IPS-20b (cell line): Measurements from ENCODE around the gene ACTN1.
"Not testable (repeated sequence)": the region's sequence is repeated elsewhere in the genome, so short reads cannot be mapped to it uniquely, and the experiment has no call there.

Source experiments
- H3K27ac ChIP-seq: one replicate; pipeline ENCODE4 v1.5.1; 2013; ENCODE audit warnings: low read length
- H3K27me3 ChIP-seq: 2 replicates; pipeline ENCODE4 v1.6.1; 2013; ENCODE audit warnings: mild to moderate bottlenecking, low read length, inconsistent platforms; ENCODE audit not compliant: insufficient read depth
- H3K36me3 ChIP-seq: 2 replicates; pipeline ENCODE4 v1.6.1; 2013; ENCODE audit warnings: low read depth, mild to moderate bottlenecking, inconsistent platforms, low read length, moderate library complexity; ENCODE audit not compliant: insufficient read depth
- H3K4me1 ChIP-seq: 2 replicates; pipeline ENCODE4 v1.6.1; 2013; ENCODE audit warnings: mild to moderate bottlenecking, control low read depth, inconsistent platforms, low read length, moderate library complexity; ENCODE audit not compliant: insufficient read depth
- H3K4me3 ChIP-seq: 2 replicates; pipeline ENCODE4 v1.5.1; 2013; ENCODE audit warnings: mild to moderate bottlenecking, low read length, inconsistent platforms
- H3K9ac ChIP-seq: 2 replicates; pipeline ENCODE4 v1.6.1; 2013; ENCODE audit warnings: low read depth, mild to moderate bottlenecking, inconsistent platforms, low read length, moderate library complexity
- H3K9me3 ChIP-seq: 2 replicates; pipeline ENCODE4 v1.6.1; 2013; ENCODE audit warnings: mild to moderate bottlenecking, low read depth, low read length, inconsistent platforms; ENCODE audit not compliant: insufficient read depth

Gene ACTN1

DNA sequence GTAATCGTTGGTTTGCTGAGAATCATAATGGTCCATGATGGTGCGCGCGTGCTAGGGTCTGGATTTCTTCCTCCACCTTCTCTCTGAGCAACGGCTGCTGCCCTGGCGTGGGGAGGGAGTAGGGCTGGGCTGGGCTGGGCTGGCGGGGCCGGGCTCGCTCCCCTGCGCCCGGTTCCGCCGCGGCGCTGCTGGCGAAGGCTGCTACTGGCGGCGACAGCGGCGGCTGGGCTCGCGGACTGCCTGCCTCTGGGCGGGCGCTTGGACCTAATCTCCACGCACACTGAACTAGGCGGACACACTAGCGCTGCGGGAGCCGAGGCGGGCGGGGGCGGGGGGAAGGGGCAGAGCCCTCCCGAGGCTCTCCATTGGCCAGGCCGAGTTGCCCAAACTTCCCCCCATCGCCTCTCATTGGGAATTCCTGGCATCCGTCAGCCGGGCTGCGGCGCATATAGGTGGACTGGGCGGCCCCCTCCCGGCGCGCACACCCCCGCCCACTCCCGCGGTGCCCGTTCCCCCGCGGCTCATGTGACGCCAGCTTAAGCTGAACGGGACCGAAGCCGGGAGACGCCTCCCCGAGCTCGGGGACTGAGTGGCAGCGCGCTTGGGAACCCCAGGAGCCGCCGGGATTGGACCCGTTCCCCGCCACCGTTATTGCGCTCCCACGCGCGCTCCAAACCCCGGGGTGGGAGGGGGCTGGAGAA, at the start of gene ACTN1:
Gene ACTN1, minus strand, starts transcription at position 282 of the 701 bp plus-strand sequence. Its CDS starts 246 bp downstream, at position 36.
- Histone ChIP-seq H3K27ac (peak within 1 kb of the TSS; percentile 86), H3K27me3 (peaks cover 9% of the 10 kb centered on the region), H3K4me3 (peak within 1 kb of the TSS; percentile 93), H3K36me3 (peaks cover 30% of the 10 kb centered on the region), H3K9ac (peak within 1 kb of the TSS; percentile 97), H3K9me3 (no peaks in the 10 kb centered on the region), H3K4me1 (peaks cover 20% of the 10 kb centered on the region)

- Histone ChIP-seq H3K9ac (no peak overlapping the region), H3K4me3 (no peak overlapping the region), H3K36me3 (no peaks in the 10 kb centered on the region), H3K27me3 (no peaks in the 10 kb centered on the region), H3K4me1 (no peaks in the 10 kb centered on the region), H3K27ac (no peak overlapping the region), H3K9me3 (no peaks in the 10 kb centered on the region)
Observed at GRCh38 chr14:69027242-69027913, 48.3 kb upstream of the ACTN1 start.

DNA sequence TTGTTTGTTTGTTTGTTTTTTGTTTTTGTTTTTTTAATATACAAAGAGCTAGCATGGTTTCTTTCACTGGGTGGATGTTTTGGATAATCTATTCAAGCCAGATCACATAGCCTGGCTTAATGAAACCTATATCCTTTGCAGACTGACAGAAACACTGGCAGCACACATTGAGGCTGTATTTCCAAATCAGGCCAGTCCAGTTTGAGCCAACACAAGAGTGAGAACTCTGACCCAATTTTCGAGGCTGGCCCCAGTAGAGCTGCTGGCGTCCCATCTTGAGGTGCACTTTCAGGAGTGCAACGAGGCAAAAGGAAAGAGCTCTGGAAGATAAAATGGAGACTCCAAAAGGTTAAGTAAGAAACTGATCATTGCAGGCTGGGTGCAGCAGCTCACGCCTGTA, 43.9 kb upstream of the ACTN1 start:
- no peak overlapping the region for H3K9ac ChIP-seq
- no peaks in the 10 kb centered on the region for H3K27me3 ChIP-seq
- H3K36me3 ChIP-seq, result no peaks in the 10 kb centered on the region
- H3K4me1 ChIP-seq, result peaks cover 3% of the 10 kb centered on the region; the same call in 1 of the 2 replicates
- no peaks in the 10 kb centered on the region for H3K9me3 ChIP-seq
- H3K4me3 ChIP-seq, result no peak overlapping the region
- H3K27ac ChIP-seq, result no peak overlapping the region

- H3K9ac ChIP-seq, result not testable (repeated sequence)
Observed at GRCh38 chr14:69022093-69022492, 43.0 kb upstream of the ACTN1 start.

GRCh38 chr14:69017706-69018105, 38.6 kb upstream of the ACTN1 start:
- Histone ChIP-seq H3K9me3 (no peaks in the 10 kb centered on the region), H3K9ac (no peak overlapping the region), H3K36me3 (no peaks in the 10 kb centered on the region), H3K4me3 (no peak overlapping the region), H3K4me1 (peaks cover 12% of the 10 kb centered on the region; the same call in 1 of the 2 replicates), H3K27me3 (no peaks in the 10 kb centered on the region), H3K27ac (no peak overlapping the region)

More at GRCh38 chr14:69022093-69022492, 43.0 kb upstream of the ACTN1 start:
- H3K27ac ChIP-seq, H3K27me3 ChIP-seq, H3K4me1 ChIP-seq, H3K9me3 ChIP-seq, H3K36me3 ChIP-seq, H3K4me3 ChIP-seq: not testable (repeated sequence)

- Histone ChIP-seq H3K4me3 (no peak overlapping the region), H3K27ac (no peak overlapping the region), H3K9me3 (no peaks in the 10 kb centered on the region), H3K27me3 (no peaks in the 10 kb centered on the region), H3K4me1 (peaks cover 12% of the 10 kb centered on the region; the same call in 1 of the 2 replicates), H3K9ac (0 out of 2 replicates have a peak overlapping the region, but pooled peaks have one; percentile 8), H3K36me3 (no peaks in the 10 kb centered on the region)
Observed at GRCh38 chr14:69014829-69015259, 35.7 kb upstream of the ACTN1 start.

- Histone ChIP-seq H3K27ac (no peak overlapping the region), H3K9ac (0 out of 2 replicates have a peak overlapping the region, but pooled peaks have one; percentile 8), H3K9me3 (no peaks in the 10 kb centered on the region), H3K4me1 (peaks cover 12% of the 10 kb centered on the region; the same call in 1 of the 2 replicates), H3K36me3 (no peaks in the 10 kb centered on the region), H3K27me3 (no peaks in the 10 kb centered on the region), H3K4me3 (no peak overlapping the region)
Observed at GRCh38 chr14:69013943-69014782, 35.1 kb upstream of the ACTN1 start.

DNA sequence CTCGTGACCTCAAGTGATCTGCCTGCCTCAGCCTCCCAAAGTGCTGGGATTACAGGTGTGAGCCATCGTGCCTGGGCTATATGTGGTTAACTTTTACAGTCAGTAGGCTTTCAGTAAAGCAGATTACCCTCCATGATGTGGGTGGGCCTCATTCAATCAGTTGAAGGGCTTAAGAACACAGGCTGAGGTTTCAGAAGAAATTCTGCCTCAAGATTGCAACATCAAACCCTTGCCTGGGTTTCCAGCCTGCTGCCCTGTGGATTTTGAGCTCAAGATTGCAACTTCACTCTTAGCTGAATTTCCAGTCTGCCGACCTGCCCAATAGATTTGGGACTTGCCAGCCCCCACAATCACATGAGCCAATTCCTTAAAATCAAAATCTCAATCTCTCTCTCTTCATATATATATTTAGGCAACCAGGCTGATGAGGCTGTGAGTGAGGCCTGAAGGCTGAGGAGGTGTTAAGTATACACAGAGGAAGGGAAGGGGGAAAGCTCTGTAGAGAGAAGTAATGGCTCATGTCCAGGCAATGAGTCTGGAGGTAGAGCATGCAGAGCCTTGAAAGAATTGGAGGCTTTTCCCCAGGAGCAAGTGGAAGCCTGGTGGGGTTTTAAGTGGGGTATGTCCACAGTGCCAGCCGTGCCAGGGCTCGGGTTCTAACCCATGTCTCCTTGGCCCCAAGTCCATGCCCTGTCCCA, 33.3 kb upstream of the ACTN1 start:
- Histone ChIP-seq H3K4me3 (no peak overlapping the region), H3K9me3 (no peaks in the 10 kb centered on the region), H3K27me3 (no peaks in the 10 kb centered on the region), H3K27ac (no peak overlapping the region), H3K4me1 (peaks cover 6% of the 10 kb centered on the region; the same call in 1 of the 2 replicates), H3K9ac (no peak overlapping the region), H3K36me3 (no peaks in the 10 kb centered on the region)

- no peak overlapping the region for H3K27ac ChIP-seq
- H3K9me3 ChIP-seq, result no peaks in the 10 kb centered on the region
- peaks cover 7% of the 10 kb centered on the region for H3K4me1 ChIP-seq
- no peak overlapping the region for H3K9ac ChIP-seq
- no peaks in the 10 kb centered on the region for H3K27me3 ChIP-seq
- H3K36me3 ChIP-seq, result no peaks in the 10 kb centered on the region
- no peak overlapping the region for H3K4me3 ChIP-seq
Observed at GRCh38 chr14:69010648-69011047, 31.5 kb upstream of the ACTN1 start.

DNA sequence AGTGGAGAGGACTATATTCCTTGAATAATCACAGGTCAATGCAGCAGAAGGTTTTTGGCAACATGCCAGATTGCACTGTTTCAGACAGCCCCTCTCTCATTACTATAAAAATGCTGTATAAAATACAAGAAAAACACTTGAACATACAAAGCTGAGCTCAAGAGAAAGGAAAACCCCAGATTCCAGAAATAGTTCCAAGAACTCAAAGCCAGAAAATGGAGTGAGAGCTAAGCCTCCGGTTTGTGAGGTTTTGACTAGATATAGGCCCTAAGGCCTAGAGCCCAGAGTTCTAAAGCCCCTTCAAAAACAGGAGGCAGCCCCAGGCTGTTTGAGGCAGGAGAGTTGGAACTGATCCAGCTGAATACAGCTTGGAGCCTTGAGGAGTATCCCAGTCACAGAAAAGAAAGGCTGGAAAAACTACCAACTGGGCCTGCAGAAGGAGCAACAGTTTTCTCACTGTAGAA, 29.4 kb upstream of the ACTN1 start:
- Histone ChIP-seq H3K36me3 (no peaks in the 10 kb centered on the region), H3K9me3 (no peaks in the 10 kb centered on the region), H3K4me3 (no peak overlapping the region), H3K9ac (no peak overlapping the region), H3K27ac (no peak overlapping the region), H3K27me3 (no peaks in the 10 kb centered on the region), H3K4me1 (peaks cover 11% of the 10 kb centered on the region)

DNA sequence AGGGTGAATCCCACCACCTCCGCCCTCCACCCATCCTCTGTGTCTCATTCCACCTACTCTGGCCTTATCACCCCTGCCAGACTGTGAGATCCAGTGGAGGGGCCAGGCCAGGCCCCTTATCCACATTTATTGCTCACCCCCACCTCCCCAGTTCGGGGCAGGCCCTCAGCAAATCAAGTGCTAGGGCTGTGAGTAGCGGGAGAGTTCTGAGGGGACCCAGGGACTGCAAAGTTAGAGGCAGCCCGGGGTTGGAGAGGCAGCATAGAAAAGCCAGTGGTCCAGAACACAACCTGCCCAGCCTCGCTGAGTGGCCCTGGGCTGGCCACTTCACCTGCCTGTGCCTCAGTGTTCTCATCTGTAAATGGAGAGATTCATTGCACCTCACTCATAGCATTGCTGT, 27.2 kb upstream of the ACTN1 start:
- Histone ChIP-seq H3K4me3 (no peak overlapping the region), H3K36me3 (no peaks in the 10 kb centered on the region), H3K9ac (no peak overlapping the region), H3K27me3 (no peaks in the 10 kb centered on the region), H3K4me1 (peaks cover 11% of the 10 kb centered on the region), H3K9me3 (no peaks in the 10 kb centered on the region), H3K27ac (no peak overlapping the region)
